HK-2 (cell line): ENCODE data around the gene PITRM1.
"Not testable (repeated sequence)": the region's sequence is repeated elsewhere in the genome, so short reads cannot be mapped to it uniquely, and the experiment has no call there.

Experiments
- DNase-seq: peaks from one replicate; pipeline ENCODE4 v3.0.0-alpha.2; 2018; ENCODE audit not compliant: unreplicated experiment

The PITRM1 gene

DNA sequence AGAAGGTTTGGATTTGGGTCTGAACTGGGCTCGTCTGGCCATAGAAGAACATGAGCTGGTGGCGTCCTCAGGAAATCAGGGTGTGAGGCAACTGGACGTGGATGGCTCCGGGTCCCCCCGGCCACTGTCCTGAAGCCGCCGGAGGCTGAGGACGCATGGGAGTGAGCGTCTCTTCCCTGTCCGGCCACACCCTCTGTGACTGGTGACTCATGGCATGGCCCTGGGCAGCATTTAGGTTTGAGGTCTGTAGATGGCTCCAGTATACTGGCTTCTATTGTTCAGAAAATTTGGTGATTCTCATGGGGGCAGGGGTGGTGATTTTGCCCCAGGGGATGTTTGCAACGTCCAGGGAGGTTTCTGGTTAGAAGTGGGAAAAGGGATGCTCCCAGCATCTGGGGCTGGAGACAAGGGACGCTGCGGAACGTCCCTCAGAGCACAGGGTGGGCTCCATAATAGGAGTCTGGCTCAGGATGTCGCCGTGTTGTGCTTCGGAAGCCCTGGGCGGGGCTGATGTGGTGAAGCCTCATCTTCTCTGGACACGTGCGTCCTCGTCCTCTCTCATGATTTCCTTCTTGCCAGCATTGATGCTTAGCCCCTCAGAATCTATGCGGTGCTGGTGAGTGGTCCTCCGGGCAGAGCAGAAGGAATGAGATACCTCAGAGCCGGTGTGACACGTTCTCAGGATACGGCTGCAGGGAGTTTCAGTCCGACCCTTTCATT is 49.9 kb downstream of the PITRM1 start:
- no peak for DNase-seq

DNA sequence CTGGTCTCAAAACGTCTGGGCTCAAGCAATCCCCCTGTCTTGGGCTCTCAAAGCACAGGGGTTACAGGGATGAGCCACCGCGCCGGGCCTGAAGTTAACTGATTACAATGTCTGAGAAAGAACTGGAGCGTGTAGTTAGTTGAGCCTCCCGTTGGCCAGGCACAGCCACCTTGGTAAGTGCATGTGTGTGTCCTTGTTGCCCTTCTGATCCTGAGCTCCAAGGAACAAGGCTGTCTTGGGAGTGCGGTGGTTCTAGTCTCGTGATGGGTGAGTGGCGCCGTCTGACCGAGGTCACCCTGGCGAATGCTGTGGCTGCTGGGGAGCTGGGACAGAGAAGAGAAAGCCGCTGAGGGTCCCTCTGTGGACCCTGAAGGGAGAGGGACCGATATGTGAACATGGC is 50.5 kb downstream of the PITRM1 start:
- no peak for DNase-seq

DNA sequence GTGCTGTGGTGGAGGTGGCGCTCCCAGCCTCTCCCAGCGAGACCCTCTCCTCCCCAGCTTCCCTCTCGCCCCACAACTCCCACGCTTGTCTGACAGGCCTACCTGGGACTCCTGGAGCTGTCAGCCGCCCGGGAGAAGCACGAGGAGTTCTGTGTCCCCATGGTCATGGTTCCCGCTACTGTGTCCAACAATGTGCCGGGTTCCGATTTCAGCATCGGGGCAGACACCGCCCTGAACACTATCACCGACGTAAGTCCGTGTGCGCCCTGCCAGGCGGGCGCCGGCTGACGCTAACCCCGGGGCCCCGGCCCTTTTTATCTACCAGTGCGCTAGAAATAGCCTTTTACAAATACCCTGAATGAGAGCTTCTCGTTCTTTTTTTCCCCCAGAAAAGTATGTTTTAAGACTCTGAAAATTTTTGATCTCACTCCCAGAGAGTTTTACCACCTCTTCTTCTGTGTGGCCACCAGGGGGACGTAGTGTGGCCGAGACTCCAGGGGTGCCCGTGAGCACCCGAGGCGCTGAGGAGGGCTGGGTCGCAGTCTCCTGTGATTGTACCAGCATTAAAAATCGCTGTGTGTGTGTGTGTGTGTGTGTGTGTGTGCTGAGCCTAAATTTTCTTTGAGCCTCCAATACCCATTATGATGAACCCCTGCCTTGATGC is 52.7 kb downstream of the PITRM1 start:
- DNase-seq: no peak

DNA sequence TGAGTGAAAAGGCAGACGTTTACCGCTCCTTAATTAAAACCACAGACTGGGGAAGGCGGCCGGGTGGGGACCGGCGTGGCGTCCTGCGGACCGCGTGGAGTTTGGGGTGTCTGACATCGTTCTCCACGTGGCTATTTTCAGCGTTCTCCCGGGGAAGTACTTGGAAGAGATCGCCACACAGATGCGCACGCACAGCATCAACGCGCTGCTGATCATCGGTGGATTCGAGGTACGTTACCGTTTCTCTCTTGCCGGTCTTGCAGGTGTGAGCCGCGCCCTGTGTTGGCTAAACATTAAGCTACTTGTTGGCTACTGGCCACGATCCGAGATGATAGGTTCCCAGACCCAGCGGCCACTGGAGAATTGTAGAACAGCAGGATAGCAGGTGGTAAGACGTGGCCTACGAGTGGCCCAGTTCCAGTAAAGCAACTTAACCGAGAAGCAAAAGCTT is 53.9 kb downstream of the PITRM1 start:
- no peak for DNase-seq

DNA sequence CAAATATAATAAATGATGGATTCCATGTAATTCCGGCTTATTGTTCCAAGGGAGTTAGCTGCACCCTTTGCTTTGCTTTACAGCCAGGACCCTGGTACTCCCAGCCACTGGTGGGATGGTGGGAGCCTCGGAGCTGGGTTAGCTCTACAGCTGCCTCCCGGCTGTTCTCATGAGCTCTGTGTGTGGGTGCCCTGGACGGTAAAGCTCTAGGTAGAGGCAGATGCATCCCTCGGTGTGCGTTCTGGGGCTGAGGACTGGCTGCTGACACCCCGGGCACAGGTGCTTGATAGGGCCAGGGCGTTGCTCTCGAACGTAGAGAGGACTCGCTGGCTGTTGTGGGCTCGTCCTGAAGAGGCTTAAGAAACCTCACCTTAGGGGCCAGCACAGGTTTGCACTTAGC is 55.1 kb downstream of the PITRM1 start:
- DNase-seq: no peak

DNA sequence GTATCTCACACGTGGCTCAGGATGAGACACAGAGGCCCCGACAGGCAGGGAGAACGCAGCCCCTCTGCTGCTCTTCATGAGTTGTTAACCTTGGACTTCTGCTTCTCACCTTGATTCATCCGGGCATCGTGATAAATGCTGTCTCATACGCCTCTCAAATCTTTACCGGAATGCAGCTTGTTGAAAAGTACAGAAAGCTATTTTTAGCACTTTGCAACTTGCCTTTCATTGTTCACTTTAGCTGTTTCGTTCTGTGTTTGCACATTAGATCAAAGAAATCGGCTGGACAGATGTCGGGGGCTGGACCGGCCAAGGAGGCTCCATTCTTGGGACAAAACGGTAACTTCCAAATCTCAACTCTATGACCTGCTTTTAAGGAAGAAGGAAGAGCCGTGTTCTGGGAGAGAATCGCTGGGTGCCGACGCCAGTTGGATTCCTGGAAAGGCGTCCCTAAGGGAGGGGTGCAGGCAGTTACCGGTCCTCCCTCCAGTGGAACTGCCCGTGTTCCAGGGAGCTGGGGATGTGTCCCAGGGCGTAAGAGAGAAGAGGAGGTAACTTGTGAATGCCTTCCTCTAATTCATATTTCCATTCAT is 56.0 kb downstream of the PITRM1 start:
- no peak for DNase-seq

DNA sequence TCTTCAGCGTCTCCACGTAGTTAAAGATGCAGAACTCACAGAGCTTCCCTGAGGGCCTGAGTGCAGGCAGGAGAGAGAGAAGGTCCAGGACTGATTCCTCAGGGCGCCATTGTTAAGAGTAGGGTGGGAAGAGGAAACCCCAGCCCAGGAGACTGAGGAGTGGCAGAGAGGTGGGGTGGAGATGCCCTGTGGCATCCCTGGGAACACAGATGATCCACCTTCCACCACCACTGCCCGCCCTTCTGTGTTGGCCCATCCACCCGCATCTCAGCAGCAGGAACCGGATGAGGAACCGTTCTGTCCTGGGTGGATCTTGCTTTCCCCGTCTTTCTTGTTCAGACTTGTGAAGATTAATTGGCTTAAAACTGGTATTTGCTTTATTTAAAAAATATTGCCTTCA is 56.9 kb downstream of the PITRM1 start:
- no peak for DNase-seq

DNA sequence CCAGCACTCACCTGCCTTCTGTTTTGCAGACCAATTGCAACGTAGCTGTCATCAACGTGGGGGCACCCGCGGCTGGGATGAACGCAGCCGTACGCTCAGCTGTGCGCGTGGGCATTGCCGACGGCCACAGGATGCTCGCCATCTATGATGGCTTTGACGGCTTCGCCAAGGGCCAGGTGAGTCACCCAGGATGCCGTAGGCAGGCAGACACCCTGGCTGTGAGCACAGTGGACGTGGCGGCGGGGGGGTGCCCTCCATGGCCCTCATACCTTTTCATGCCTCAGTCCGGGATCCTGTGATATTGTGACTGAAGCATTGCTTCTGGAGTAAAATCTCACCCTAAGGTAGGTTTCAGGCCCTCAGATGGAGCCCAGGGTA is 59.2 kb downstream of the PITRM1 start:
- no peak for DNase-seq

DNA sequence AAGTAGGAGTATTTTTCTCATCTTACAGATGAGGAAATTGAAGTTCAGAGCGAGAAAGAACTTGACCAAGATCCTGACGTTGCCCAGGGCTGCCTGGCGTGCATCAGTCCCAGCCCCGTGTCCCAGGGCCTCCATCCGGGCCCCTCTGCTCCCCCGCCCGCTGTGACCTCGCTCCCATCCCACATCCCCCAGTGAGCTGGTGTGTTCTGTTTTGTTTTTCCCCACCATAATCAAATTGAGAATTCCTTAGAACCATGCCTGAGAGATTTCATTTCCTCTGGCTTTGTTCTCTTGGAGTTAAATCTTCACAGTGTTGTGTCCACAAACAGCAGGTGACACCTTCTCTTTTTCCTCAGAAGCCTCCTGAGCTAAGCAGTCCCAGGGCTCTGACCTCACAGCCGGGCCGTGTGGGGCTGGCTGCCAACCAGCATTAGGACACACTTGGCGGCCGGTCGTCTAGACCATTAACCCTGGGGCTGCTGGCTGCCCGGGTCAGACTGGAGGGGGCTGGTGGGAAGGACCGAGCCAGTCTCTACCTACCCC is 60.9 kb downstream of the PITRM1 start:
- DNase-seq: no peak

DNA sequence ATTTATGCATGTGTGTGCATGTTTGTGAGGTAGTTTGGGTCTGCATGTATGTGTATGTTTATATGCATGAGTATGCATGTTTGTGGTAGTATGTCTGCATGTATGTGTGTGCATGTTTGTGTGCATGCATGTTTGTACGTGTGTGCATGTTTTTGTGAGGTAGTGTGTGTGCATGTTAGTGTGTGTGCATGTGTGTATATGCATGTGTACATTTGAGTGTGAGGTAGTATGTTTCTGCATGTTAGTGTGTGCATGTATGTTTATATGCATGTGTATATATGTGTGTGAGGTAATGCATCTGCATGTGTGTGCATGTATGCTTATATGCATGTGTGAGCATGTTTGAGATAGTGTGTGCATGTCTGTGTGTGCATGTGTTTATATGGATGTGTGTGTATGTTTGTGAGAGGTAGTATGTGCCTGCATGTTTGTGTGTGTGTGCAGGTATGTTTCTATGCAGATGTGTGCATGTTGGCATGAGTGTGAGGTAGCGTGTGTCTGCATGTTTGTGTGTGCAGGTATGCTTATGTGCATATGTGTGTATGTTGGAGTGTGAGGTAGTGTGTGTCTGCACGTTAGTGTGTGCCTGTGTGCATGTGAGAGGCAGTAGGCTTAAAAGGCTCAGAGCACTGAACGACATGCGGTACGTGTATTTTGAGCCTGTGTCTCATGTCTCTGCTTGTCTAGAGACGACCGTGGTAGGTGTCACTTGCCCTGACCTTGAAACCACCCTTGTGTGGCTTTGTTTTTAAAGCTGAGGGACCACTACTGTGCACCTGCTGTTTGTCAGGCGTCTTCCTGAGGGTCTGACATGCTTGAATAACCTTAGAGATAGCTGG is 61.6 kb downstream of the PITRM1 start:
- no peak for DNase-seq

DNA sequence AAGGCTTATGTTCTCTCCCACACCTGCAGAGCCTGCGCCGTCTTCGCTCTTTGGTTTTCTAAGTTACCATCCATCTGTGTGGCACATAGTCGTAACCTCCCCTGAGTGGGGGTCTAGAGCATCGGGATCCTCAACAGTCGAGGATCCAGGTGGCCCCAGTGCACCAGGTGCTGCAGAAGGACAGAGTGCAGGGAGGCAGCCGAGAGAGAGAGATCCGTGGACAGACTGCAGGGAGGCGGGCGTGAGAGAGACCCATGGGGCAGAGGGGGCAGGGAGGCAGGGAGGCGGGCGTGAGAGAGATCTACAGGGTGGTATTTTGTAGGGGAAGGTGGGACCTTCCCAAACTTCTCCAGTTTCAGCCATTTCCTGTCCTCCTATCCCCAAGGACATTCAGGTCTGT is 62.9 kb downstream of the PITRM1 start:
- no peak for DNase-seq

DNA sequence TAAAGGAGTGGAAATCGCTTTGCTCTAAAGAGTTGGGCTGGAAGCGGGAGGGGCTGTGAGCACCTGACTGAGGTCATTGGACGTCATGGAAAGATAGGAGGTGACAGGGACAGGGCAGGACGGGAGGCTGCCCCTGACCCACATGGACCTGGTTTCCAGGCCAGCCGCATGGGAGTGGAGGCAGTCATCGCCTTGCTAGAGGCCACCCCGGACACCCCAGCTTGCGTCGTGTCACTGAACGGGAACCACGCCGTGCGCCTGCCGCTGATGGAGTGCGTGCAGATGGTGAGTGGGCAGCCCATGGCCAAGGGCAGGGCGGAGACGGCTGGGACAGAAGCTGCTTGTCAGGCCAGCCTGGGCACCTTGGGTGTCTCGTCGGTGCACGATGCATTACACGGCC is 63.4 kb downstream of the PITRM1 start:
- no peak for DNase-seq

DNA sequence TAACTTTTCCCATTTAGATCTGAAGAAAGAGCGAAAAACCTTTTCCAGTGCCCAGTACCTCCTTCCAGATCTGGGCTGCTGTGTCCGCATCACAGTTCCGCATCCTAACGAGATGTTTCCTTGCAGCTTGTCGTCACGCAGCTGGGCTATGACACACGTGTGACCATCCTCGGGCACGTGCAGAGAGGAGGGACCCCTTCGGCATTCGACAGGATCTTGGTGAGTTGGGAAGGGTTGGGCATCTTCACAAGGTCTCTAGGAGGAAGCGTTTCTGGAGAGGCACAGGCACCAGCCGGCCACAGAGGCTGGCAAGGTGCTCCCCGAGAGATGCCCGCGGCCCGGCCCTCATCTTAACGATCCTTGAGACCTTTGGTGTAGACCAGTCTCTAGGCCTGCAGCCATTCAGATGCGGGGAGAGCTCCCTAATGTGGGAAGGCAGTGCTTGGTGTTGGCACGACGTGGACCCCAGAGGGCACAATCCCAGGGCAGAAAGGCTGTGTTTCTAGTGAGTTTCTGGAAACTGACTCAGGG is 63.9 kb downstream of the PITRM1 start:
- no peak for DNase-seq

DNA sequence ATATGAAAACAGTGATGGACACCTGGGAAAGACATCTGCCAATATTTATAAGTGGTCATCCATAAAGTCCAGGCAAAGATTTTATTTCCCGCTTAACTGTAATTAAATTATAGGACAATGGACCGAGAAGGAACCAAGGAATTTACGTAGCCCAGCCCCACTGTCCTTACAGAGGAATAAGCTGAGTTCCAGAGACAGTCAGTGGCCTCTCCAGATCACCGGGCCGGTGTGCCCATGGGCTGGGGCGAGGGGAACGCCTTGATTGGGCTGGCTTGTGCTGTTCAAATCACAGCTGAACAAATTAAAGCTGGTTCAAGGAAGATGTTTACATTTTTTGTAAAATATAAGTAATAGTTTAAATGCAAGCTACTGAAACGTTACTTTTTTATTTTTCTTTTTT is 64.5 kb downstream of the PITRM1 start:
- DNase-seq: no peak

DNA sequence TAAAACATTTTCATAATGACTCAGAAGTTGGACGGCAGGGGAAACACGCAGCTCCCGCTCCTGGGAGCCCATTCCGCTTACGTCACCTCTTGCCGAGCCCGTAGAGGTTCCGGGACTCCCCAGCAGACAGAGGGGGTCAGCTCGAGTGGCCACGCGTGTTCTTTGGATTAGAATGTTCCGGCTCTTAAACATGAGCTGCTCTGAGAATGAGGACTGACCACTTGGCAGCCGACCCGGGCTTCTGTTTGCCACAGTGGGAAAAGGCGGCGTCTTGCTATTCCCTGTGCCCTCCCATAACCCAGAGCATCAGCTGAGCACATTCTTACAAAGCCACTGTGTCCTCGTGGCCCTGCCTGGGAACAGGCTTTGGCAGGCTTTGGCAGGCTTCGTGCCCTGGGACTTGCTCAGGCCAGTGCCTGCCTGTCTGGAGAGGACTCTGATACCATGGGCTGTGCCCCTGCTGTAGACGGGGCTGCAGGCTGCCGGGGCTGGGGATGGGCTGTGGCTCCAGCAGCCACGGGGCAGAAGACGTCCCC is 65.1 kb downstream of the PITRM1 start:
- peak; percentile 92 for DNase-seq

DNA sequence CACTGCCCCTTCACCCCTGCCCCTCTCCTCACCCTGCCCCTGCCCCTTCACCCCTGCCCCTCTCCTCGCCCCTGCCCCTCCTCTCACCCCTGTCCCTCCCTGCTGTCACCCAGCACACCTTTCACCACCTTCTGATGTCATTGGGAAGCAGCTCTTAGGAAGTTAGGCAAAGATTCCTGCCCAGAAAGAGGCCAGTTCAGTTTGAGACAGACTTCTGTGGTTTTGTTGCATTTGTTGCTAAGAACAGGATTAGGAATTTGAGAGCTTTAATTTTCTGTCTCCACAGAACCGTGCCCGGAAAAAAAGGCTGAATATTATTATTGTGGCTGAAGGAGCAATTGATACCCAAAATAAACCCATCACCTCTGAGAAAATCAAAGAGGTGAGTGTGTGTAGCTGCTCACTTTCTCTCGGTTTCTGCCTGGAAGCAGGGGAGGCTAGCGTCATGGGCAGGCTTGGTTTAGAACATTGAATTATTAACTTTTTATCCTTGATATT is 65.6 kb downstream of the PITRM1 start:
- no peak for DNase-seq

DNA sequence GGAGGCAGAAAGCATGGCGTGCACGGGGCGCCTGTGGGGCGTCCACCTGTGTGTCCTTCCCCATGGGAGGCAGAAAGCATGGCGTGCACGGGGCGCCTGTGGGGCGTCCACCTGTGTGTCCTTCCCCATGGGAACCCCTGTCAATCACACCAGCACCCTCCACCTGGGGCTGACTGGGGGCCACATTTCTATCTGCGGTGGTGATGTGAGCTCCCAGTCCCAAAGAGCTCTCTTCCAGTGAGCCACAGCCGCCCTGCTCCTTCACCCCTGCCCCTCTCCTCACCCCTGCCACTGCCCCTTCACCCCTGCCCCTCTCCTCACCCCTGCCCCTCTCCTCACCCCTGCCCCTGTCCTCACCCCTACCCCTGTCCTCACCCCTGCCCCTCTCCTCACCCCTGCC is 66.3 kb downstream of the PITRM1 start:
- not testable (repeated sequence) for DNase-seq

DNA sequence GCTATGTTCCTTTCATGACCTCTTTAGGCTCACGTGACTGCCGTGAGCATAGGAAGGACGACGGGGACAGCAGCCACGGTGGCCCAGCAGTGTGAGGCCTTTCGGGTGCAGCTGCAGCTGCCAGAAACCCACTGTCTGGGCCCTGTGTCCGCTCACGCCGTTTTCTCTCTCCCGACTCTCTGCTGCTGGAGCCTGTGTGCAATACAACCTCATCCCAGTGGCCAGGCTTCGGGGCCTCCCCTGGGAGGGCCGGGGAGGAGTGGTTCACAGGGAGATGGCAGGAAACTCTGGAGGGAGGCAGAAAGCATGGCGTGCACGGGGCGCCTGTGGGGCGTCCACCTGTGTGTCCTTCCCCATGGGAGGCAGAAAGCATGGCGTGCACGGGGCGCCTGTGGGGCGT is 66.7 kb downstream of the PITRM1 start:
- no peak for DNase-seq

DNA sequence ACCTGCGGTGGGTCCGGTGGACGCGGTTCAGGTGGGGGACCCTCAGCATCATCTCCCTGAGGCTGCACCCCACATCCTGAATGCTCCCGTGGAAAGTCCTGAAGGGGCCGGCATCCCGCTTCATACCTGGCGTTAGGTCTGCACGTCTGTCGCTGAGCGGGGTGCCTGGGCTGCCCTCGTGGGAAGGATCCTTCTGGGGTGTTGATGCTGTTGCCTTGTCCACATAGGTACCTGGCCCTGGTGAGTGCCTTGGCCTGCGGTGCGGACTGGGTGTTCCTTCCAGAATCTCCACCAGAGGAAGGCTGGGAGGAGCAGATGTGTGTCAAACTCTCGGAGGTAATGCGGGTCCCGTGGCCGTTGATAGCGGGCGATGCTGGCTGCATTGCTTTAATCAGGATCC is 67.4 kb downstream of the PITRM1 start:
- no peak for DNase-seq

DNA sequence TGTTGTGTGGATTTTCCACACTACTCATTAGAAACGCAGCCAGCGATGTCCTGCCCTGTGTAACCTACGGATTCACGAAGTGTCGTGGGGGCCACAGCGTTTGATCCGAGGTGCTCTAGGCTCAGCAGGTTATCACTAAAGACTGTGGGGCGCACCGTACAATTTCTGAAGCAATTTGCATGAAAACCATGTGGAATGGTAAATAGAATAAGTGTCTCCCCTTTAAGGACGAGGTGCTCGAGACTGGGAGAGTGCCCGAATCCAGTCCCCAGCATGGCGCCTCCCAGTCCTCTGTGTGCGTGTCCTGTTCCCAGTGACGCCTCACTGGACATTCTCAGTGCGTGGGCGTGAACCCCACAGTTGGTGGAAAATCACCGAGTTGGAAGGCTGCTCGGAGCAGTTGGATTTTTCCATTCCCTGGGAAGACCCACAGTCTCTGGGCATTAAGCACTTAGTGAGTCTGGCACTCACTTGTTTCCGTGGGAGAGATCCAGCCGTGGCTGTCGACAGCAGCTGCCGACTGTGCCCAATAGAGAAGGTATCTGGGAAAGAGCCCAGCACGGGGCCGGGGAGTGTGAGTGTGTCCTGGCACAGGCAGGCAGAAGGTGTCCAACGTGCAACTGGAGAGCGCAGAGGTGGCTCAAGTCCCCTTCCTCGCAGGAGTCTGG is 68.2 kb downstream of the PITRM1 start:
- DNase-seq: no peak

DNA sequence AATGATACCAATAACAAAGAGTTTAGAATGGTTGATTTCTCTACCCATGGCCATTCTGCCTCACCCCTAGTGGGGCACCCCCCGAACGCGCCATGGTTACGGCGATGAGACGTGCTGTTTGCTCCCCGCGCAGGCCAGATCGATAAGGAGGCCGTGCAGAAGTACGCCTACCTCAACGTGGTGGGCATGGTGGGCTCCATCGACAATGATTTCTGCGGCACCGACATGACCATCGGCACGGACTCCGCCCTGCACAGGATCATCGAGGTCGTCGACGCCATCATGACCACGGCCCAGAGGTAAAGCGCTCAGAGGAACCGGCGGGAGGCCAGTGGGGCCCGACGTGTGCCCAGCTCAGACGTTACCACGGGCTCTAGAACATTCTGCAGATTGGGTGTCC is 68.9 kb downstream of the PITRM1 start:
- no peak for DNase-seq
